Epithelial cell of prostate (primary cell): ENCODE results near the gene PGPEP1.

ENCODE experiments used
- DNase-seq: peaks from one replicate; pipeline ENCODE4 v3.0.0-alpha.2; 2011; ENCODE audit warnings: low read depth, low spot score
- H3K27ac ChIP-seq: fragments of 450-650 bp; 2 replicates; pipeline ENCODE4 v1.5.1; 2017; ENCODE audit warnings: mild to moderate bottlenecking

Gene PGPEP1

DNA sequence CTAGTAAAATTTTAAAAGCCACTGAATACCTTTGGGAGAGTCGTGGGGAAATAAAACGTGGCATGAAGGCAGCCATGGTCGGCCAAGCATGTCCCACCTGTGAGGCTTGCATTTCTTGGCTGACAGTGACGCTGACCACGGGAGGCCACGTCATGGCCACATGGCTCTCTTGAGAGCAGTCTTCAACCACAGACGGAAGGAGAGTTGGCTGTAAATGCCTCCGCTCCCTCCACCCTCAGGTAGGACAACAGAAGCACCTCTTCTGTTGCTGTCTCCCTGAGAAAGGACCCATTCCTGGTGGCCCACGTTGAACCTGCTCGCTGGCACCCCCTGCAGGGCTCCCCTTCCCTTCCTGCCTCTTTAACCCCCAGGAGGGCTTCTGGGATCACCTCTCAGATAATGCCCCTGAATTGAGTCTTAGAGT is 67.7 kb downstream of the PGPEP1 start:
- no peak for DNase-seq
- no peak overlapping the region for H3K27ac ChIP-seq

DNA sequence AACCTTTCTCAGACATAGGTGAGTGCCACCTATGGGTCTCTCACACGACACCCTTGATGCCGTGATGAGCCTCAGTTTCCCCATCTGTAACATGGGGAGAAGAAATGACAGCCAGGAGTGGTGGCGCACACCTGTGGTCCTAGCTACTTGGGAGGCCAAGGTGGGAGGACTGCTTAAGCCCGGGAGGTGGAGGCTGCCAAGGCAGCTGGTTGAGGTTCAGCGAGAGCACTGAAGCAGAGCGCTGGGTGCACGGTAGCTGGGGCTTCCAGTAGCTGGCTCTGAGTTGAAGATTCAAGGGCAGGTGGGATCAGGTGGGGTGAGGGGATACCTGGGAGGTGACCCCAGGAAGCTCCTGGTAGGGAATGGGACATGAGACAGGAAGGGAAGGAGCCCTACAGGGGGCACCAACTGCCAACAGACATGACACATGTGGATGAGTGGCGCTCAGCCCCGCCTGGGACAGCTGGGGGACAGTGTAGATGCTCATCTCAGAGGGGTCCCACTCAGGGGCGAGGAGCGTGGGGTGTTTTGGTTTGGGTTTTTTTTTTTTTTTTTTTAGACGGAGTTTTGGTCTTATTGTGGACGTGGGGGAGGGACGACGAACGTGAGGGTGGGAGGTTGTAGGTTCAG is 72.3 kb downstream of the PGPEP1 start:
- no peak for DNase-seq
- H3K27ac ChIP-seq = no peak overlapping the region

DNA sequence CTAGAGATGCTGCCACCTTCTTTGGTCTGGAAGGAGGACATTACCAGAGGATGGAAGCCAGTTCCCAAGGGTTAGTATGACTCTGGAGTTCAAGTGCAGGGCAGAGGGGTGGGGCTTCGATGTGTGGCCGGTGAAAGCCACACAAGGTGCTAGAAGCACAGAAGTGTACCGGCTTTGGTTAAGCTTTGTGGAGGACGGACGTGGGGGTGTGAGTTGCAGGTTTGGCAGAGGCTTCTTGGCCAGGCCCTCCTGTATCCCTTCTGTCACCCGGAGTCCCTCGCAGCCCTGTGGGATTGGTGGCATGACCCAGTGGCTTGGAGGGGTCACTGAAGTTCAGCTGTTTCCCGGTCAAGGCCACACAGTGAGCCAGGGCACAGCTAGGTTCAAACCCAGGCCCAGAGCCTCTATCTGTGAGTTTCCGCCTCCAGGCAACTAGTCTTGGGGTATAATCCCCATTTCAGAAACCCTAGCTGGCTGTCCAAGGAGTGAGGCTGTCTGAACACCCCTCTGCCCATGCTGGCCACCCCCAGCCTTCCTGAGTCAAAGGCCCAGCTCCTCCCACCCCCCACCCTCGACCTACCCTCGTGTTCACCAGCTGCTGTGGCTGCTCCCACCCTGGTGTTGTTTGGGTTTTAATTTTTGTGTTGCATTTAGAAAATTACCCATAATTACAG is 74.2 kb downstream of the PGPEP1 start:
- no peak for DNase-seq
- H3K27ac ChIP-seq = no peak overlapping the region

DNA sequence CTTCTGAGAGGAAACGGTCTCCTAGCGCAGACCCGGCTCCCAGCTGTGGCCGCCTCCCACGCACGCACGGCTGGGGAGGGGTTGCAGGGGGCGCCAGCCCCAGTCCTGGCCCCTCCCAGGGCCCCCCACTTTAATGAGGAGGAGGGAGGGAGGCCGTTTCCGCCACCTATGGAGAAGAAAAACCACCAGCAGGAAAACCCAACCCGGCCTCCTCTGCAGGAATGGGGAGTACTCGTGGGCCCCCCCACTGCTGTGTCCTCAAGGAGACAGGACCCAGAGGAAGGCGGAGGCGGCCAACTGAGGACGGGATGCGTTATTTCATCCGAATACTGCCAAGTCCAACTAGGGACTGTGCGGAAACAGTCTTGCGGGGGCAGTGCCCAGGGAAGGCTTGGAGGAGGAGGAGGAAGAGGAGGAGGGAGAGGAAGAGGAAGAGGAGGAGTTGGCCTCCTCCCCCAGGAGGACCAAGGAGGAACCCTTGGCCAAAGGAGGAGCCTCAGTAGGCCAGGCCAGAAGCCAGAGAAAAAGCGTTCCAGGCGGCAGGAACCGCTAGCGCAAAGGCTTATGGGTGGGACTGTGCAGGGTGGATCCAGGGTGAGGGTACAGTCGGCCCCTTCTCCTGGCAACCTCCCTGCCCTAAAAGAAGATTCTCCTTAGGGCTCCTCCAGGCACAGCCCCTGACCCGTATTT is 74.9 kb downstream of the PGPEP1 start:
- no peak for DNase-seq
- H3K27ac ChIP-seq = no peak overlapping the region

DNA sequence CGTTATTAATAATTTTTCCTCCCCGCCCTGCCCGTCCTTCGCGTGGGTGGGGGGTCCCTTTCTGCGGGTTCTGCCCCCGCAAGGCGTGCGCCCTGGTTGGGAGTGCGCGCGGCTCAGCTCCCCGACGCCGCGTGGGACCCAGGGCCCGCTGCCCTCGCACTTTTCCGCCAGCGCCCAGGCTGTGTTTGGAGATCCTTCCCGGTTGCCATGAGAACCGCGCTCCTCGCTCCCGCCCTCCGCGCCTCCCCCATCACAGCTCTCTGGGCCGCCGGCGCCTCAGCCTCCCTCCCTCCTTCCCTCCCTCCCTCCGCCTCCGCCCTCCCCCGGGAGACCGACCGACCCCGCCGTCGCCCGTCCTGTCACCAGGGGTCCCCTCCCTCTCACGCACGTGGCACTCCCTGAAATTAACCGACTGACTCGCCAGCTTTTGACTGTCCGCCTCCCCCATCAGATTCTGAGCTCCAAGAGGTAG is 76.4 kb downstream of the PGPEP1 start:
- H3K27ac ChIP-seq = peak overlapping the region; percentile 40
- DNase-seq = no peak

DNA sequence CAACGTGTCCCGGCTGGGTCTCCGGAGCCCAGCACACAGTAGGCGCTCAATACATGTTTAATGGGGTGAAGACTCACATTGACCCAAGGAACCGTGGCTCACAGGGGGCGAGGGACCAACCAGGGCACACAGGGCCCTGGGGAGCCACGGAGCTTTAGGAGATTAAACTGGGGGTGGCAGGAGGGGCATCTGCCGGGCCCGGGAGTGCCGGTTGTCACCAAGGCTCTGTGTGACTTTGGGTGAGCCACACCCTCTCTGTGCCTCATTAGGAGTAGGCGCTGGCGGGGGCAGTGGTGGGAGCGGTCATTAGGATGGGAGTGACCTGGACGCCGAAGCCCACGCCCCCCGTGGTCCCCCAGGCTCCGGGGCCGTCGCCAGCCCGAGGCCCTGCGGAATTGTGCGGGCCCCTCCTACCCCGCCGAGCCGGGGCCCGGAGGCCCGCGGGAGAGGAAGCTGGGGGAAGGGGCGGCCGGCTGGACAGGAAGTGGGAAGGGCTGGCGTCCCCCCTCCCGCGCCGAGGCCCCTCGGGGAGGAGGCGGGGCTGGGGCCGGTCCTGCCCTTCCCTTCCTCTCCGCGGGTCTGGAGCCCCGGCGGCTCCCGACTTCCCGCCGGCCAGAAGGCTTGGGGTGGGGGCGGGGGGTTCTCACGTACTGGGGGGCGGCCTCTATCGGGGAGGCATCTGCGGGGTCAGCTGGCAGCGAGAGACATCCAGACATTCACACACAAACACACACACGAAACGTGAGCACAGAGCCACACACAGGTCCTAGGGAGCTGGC is 77.0 kb downstream of the PGPEP1 start:
- no peak for DNase-seq
- peak overlapping the region; percentile 40 for H3K27ac ChIP-seq

DNA sequence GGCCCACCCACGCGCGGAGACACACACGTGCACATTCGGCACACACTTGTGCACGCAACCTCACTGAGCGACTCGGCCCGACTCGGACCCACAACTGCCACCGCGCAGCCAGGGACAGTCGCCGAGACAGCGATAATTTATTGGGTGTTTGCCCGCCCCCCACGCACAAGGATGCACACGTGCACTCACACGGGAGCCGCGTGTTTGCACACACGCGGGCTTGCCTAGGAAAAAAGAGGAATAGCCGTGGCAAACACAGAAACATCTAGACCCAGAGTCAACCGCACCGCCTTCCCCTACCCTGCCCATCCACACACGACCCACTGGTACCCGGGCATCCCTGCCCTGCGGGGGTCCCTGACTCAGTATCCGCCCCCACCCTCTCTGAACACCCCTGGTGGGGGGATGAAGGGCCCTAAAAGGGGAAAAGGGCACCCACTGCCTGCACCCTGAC is 77.7 kb downstream of the PGPEP1 start:
- no peak for DNase-seq
- peak overlapping the region; percentile 40 for H3K27ac ChIP-seq

DNA sequence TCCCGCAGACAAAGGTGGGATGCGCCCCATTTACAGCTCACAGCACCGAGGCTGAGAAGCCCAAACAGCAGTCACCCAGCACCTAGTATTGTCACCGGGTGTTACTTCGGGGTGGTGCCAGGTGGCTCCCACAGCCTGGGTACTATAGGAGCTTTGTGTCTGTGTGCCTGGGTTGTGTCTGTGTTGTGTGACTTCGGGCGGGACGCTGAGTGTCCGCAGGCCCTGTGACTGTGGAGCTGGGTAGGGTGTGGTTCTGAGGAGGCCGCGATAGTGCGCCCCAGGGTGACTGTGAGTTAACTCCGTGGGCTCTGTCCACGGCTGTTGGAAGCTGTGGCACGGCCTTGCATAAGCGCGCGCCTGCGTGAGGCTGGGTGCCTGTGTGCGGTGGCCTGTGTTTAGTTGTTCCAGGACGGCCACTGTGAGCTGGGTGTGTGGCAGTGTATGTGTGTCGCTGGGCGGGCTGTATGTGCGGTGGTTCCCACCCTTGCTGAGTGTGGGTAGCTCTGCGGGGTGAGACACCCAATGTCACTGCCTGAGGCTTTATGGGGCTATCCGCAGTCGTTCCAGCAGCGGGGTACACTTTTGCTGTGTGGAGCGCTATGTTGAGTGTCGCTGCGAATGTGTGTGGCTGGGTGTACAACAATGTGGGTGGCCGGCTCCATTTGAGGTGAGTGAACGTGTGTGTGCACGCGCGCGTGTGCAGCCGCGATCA is 78.2 kb downstream of the PGPEP1 start:
- peak overlapping the region; percentile 28 for H3K27ac ChIP-seq

DNA sequence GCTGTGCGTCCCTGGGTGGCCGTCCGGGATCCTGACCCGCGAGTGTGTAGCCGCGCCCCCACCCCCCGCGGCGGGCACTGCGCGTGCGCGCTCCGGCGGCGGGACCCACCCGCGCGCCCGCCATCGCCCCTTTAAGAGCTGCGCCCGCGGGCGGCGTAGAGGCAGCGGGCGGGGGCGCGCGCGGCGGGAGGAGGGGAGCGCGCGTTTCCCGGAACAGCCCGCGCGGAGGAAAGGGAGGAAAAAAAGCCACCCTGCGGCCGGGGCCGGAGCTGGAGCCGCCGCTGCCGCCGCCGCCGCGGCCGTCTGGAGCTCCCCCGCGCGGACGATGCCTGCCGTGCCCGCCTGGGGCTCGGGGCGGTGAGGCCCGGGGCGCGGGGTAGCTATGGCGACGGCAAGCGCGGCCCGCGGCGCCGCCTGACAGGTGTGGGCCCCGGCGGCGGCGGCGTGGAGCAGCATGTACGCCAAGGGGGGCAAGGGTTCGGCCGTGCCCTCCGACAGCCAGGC is 78.8 kb downstream of the PGPEP1 start, which contains the start of gene SSBP4:
SSBP4 (plus strand) TSS at position 204 of the 504 bp plus-strand sequence; CDS start at position 455, 251 bp downstream.
- peak within 1 kb of the TSS; percentile 28 for H3K27ac ChIP-seq
- no peak for DNase-seq

More for the DNA sequence above, 78.2 kb downstream of the PGPEP1 start:
- DNase-seq = no peak
